ENCODE data around the gene TMA7B.

DNA sequence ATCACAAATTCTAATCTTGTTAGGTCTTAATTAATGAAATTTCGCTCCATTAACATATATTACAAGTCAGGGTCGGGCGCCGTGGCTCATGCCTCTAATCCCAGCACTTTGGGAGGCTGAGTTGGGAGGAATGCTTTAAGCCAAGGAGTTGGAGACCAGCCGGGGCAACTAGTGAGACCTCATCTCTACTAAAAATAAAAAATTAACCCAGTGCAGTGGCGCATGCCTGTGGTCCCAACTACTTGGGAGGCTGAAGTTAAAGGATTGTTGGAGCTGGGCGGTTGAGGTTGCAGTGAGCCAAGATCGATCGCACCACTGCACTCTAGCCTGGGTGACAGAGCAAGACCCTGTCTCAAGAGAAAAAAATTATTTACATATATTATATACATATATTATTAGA, 1.9 kb downstream of the TMA7B start:
- TF ChIP-seq, protein P1, sequence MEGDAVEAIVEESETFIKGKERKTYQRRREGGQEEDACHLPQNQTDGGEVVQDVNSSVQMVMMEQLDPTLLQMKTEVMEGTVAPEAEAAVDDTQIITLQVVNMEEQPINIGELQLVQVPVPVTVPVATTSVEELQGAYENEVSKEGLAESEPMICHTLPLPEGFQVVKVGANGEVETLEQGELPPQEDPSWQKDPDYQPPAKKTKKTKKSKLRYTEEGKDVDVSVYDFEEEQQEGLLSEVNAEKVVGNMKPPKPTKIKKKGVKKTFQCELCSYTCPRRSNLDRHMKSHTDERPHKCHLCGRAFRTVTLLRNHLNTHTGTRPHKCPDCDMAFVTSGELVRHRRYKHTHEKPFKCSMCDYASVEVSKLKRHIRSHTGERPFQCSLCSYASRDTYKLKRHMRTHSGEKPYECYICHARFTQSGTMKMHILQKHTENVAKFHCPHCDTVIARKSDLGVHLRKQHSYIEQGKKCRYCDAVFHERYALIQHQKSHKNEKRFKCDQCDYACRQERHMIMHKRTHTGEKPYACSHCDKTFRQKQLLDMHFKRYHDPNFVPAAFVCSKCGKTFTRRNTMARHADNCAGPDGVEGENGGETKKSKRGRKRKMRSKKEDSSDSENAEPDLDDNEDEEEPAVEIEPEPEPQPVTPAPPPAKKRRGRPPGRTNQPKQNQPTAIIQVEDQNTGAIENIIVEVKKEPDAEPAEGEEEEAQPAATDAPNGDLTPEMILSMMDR (IDR thresholded peaks at IDR 0.05) = no peak
- TF ChIP-seq ZFX (IDR thresholded peaks at IDR 0.05; ENCODE audit: borderline replicate concordance) = no peak
